ENCODE results near the gene STK32B.

Gene STK32B

DNA sequence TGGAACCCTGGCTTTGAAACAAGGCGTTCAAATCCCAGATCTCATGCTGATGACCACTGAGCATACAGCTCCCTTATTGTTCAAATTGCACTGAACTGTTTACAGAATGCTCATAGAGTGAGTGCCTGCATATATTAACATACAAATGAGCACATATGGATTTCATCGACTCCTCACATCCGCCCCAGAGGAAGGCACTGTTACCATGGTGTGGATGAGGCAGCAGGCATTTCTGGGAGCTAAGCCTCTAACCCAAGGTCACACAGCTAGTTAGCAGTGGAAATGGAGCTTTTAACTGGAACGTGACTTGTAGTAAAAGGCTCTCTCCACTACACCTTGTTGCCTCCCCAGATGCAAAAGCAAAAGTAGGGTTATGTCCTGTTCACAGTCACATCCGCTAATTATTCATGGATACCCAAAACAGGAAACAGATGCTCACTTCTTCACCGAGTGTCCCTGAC is 289.7 kb downstream of the STK32B start:
- TF ChIP-seq CTCF (IDR thresholded peaks at IDR 0.05; ENCODE audit: low read depth, low read length): no peak
- no peak for DNase-seq
- peaks cover 5% of the 10 kb centered on the region for H3K9me3 ChIP-seq (ENCODE audit: severe bottlenecking)
- no peak overlapping the region for H3K4me3 ChIP-seq (ENCODE audit: low read depth, low read length)
- H3K27ac ChIP-seq: no peak overlapping the region
- H3K27me3 ChIP-seq (ENCODE audit: insufficient read depth, low read depth, severe bottlenecking): no peaks in the 10 kb centered on the region
- H3K36me3 ChIP-seq: no peaks in the 10 kb centered on the region

- TF ChIP-seq CTCF (IDR thresholded peaks at IDR 0.05; ENCODE audit: low read depth, low read length): no peak
- Histone ChIP-seq H3K27me3 (ENCODE audit: insufficient read depth, low read depth, severe bottlenecking) (no peaks in the 10 kb centered on the region), H3K36me3 (no peaks in the 10 kb centered on the region), H3K27ac (no peak overlapping the region), H3K9me3 (ENCODE audit: severe bottlenecking) (peaks cover 5% of the 10 kb centered on the region), H3K4me3 (ENCODE audit: low read depth, low read length) (no peak overlapping the region)
- DNase-seq: no peak
Measured at GRCh38 chr4:5341526-5341925, 290.2 kb downstream of the STK32B start.

- no peaks in the 10 kb centered on the region for H3K36me3 ChIP-seq
- H3K4me3 ChIP-seq (ENCODE audit: low read depth, low read length): no peak overlapping the region
- H3K27ac ChIP-seq: no peak overlapping the region
- TF ChIP-seq CTCF (IDR thresholded peaks at IDR 0.05; ENCODE audit: low read depth, low read length): no peak
- H3K27me3 ChIP-seq (ENCODE audit: insufficient read depth, low read depth, severe bottlenecking): no peaks in the 10 kb centered on the region
- H3K9me3 ChIP-seq (ENCODE audit: severe bottlenecking): no peaks in the 10 kb centered on the region
- DNase-seq: no peak
Measured at GRCh38 chr4:5355846-5356245, 304.6 kb downstream of the STK32B start.

GRCh38 chr4:5357870-5358269 is 306.6 kb downstream of the STK32B start:
- Histone ChIP-seq H3K9me3 (ENCODE audit: severe bottlenecking) (no peaks in the 10 kb centered on the region), H3K36me3 (no peaks in the 10 kb centered on the region), H3K27ac (no peak overlapping the region), H3K27me3 (ENCODE audit: insufficient read depth, low read depth, severe bottlenecking) (no peaks in the 10 kb centered on the region), H3K4me3 (ENCODE audit: low read depth, low read length) (no peak overlapping the region)
- TF ChIP-seq CTCF (IDR thresholded peaks at IDR 0.05; ENCODE audit: low read depth, low read length): no peak
- DNase-seq: no peak

DNA sequence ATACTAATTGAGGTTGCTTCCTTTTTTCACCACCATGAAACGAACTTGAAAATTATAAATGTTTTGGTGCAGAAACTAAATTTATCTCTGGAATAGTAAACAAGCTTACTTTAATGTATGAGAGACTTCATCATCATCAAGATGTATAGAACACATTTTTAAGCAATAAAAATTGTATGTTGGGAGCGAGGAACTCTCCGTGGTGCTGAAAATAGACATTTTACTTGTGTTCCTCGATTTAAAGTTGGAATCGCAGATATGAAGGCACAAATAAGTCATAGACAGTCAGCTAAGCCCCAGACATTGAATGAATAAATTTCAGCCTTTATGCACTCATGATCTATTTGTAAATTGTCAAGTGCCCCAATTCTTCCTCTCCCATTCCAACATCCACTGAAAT is 310.7 kb downstream of the STK32B start:
- no peaks in the 10 kb centered on the region for H3K9me3 ChIP-seq (ENCODE audit: severe bottlenecking)
- no peak for DNase-seq
- TF ChIP-seq CTCF (IDR thresholded peaks at IDR 0.05; ENCODE audit: low read depth, low read length): no peak
- H3K27ac ChIP-seq: no peak overlapping the region
- H3K27me3 ChIP-seq (ENCODE audit: insufficient read depth, low read depth, severe bottlenecking): no peaks in the 10 kb centered on the region
- H3K36me3 ChIP-seq: no peaks in the 10 kb centered on the region
- no peak overlapping the region for H3K4me3 ChIP-seq (ENCODE audit: low read depth, low read length)

- no peaks in the 10 kb centered on the region for H3K27me3 ChIP-seq (ENCODE audit: insufficient read depth, low read depth, severe bottlenecking)
- no peak for TF ChIP-seq CTCF (IDR thresholded peaks at IDR 0.05; ENCODE audit: low read depth, low read length)
- no peaks in the 10 kb centered on the region for H3K36me3 ChIP-seq
- no peak for DNase-seq
- H3K27ac ChIP-seq: no peak overlapping the region
- no peak overlapping the region for H3K4me3 ChIP-seq (ENCODE audit: low read depth, low read length)
- no peaks in the 10 kb centered on the region for H3K9me3 ChIP-seq (ENCODE audit: severe bottlenecking)
Measured at GRCh38 chr4:5364406-5364805, 313.1 kb downstream of the STK32B start.
